Measurements from ENCODE around the gene IQSEC3.
"Not testable (repeated sequence)": the region's sequence is repeated elsewhere in the genome, so short reads cannot be mapped to it uniquely, and the experiment has no call there.

Gene IQSEC3

GRCh38 chr12:66428-66781 is at the start of gene IQSEC3:
Gene IQSEC3, plus strand, starts transcription at chr12:66767. Its CDS starts 116 bp downstream, at chr12:66883.
- not testable (repeated sequence) for H3K4me3 ChIP-seq (replicated peaks in 1 of 2; ENCODE audit: low read depth in 2 of 2, low read length in 2 of 2); DNase-seq (ENCODE audit: low read depth in 2 of 2)

DNA sequence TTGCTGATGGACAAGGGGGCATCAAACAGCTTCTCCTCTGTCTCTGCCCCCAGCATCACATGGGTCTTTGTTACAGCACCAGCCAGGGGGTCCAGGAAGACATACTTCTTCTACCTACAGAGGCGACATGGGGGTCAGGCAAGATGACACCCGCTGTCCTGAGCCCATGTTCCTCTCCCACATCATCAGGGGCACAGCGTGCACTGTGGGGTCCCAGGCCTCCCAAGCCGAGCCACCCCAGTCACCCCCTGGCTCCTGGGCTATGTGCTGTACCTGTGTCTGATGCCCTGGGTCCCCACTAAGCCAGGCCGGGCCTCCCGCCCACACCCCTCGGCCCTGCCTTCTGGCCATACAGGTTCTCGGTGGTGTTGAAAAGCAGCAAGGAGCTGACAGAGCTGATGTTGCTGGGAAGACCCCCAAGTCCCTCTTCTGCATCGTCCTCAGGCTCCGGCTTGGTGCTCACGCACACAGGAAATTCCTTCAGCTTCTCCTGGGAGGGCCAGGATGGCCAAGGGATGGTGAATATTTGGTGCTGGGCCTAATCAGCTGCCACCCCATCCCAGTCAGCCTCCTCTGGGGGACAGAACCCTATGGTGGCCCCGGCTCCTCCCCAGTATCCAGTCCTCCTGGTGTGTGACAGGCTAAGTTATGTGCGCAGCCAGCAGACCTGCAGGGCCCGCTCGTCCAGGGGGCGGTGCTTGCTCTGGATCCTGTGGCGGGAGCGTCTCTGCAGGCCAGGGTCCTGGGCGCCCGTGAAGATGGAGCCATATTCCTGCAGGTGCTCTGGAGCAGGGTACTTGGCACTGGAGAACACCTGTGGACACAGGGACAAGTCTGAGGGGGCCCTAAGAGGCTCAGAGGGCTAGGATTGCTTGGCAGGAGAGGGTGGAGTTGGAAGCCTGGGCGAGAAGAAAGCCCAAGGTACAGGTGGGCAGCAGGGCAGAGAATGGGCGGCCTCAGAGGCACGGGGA is 48.9 kb upstream of the IQSEC3 start:
- DNase-seq (ENCODE audit: low read depth in 2 of 2); H3K4me3 ChIP-seq (replicated peaks in 1 of 2; ENCODE audit: low read depth in 2 of 2, low read length in 2 of 2): not testable (repeated sequence)

- DNase-seq (ENCODE audit: low read depth in 2 of 2); H3K4me3 ChIP-seq (replicated peaks in 1 of 2; ENCODE audit: low read depth in 2 of 2, low read length in 2 of 2): not testable (repeated sequence)
Observed at GRCh38 chr12:18821-19567, 47.6 kb upstream of the IQSEC3 start.

DNA sequence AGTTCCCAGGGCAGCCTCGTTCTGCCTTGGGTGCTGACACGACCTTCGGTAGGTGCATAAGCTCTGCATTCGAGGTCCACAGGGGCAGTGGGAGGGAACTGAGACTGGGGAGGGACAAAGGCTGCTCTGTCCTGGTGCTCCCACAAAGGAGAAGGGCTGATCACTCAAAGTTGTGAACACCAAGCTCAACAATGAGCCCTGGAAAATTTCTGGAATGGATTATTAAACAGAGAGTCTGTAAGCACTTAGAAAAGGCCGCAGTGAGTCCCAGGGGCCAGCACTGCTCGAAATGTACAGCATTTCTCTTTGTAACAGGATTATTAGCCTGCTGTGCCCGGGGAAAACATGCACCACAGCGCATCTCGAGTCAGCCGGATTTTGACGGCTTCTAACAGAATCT is 46.7 kb upstream of the IQSEC3 start:
- H3K4me3 ChIP-seq (replicated peaks in 1 of 2; ENCODE audit: low read depth in 2 of 2, low read length in 2 of 2); DNase-seq (ENCODE audit: low read depth in 2 of 2): not testable (repeated sequence)

GRCh38 chr12:20757-21156 is 45.8 kb upstream of the IQSEC3 start:
- no peak overlapping the region for H3K4me3 ChIP-seq (replicated peaks in 1 of 2; ENCODE audit: low read depth in 2 of 2, low read length in 2 of 2)
- DNase-seq (ENCODE audit: low read depth in 2 of 2): no peak
- TF ChIP-seq CTCF (IDR thresholded peaks at IDR 0.05; ENCODE audit: low read depth, low read length): no peak

DNA sequence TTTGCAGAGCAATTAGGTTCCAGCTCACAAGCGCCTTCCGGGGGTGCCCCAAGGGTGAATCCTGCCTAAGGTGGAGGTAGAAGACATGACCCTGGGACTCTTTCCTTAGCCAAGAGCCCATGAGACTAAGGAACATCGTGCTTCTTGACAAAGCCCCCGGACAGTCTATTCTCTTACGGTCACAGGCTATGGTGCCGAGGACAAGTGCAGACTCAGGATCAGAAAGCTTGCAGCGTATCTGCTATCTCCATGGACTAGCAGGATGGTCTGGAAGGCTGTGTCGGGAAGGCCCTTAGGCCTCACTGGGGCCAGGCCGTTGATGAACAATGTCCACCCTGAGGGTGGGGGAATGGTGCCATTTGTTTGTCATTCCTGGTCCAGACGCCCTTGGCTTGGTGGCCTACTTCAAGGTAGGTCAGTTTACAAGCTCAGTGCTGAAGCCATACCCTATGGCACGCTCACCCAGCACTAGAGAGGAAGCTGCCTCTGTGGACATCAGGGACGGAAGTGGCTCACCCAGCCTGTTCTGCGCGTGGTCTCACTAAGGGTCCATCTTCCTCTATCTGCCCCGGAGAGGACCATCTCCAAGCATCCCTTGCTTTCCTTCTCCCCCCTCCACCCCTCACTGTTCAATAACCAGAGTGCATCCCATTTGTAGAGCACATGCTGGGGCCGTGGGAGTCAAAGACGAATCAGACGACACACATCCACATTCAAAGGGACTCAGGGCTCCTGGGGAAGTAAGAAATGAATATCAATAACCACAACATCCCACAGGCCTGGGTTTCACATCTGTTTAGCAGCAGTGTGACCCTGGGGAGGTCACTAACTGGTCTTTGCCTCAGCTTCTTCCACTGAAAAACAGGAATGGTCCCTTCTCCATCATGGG is 45.0 kb upstream of the IQSEC3 start:
- no peak for TF ChIP-seq CTCF (IDR thresholded peaks at IDR 0.05; ENCODE audit: low read depth, low read length)
- DNase-seq (ENCODE audit: low read depth in 2 of 2): no peak

DNA sequence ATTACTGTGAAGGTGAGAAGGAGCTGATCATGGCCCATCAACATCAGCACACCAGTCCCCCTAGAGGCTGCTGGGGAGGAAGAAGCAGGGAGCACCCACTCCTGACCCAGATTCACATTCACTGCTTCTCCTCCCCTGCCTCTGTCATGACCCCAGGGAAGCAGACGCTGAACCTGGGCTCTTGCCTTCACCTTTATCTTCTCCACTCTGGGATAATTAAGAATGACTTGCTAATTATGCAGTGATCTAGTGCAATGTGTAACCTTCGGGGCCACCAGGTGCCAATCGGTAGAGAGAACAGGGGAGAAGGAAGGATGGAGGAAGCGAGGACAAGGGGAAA is 44.4 kb upstream of the IQSEC3 start:
- TF ChIP-seq CTCF (IDR thresholded peaks at IDR 0.05; ENCODE audit: low read depth, low read length): no peak
- no peak overlapping the region for H3K4me3 ChIP-seq (replicated peaks in 1 of 2; ENCODE audit: low read depth in 2 of 2, low read length in 2 of 2)
- DNase-seq (ENCODE audit: low read depth in 2 of 2): no peak

More for the DNA sequence above, 45.0 kb upstream of the IQSEC3 start:
- no peak overlapping the region for H3K4me3 ChIP-seq (replicated peaks in 1 of 2; ENCODE audit: low read depth in 2 of 2, low read length in 2 of 2)

- no peak for TF ChIP-seq CTCF (IDR thresholded peaks at IDR 0.05; ENCODE audit: low read depth, low read length)
- H3K4me3 ChIP-seq (replicated peaks in 1 of 2; ENCODE audit: low read depth in 2 of 2, low read length in 2 of 2): no peak overlapping the region
- DNase-seq (ENCODE audit: low read depth in 2 of 2): no peak
Observed at GRCh38 chr12:22530-23201, 43.9 kb upstream of the IQSEC3 start.

- H3K4me3 ChIP-seq (replicated peaks in 1 of 2; ENCODE audit: low read depth in 2 of 2, low read length in 2 of 2); DNase-seq (ENCODE audit: low read depth in 2 of 2): not testable (repeated sequence)
Observed at GRCh38 chr12:27904-28303, 38.7 kb upstream of the IQSEC3 start.

- not testable (repeated sequence) for DNase-seq (ENCODE audit: low read depth in 2 of 2); H3K4me3 ChIP-seq (replicated peaks in 1 of 2; ENCODE audit: low read depth in 2 of 2, low read length in 2 of 2)
Observed at GRCh38 chr12:38775-39174, 27.8 kb upstream of the IQSEC3 start.

GRCh38 chr12:39555-40265 is 26.9 kb upstream of the IQSEC3 start:
- DNase-seq (ENCODE audit: low read depth in 2 of 2); H3K4me3 ChIP-seq (replicated peaks in 1 of 2; ENCODE audit: low read depth in 2 of 2, low read length in 2 of 2): not testable (repeated sequence)

All from cardiac fibroblast (primary cell).